Measurements from ENCODE around the gene ROPN1.
"Not testable (repeated sequence)": the region's sequence is repeated elsewhere in the genome, so short reads cannot be mapped to it uniquely, and the experiment has no call there.

DNA sequence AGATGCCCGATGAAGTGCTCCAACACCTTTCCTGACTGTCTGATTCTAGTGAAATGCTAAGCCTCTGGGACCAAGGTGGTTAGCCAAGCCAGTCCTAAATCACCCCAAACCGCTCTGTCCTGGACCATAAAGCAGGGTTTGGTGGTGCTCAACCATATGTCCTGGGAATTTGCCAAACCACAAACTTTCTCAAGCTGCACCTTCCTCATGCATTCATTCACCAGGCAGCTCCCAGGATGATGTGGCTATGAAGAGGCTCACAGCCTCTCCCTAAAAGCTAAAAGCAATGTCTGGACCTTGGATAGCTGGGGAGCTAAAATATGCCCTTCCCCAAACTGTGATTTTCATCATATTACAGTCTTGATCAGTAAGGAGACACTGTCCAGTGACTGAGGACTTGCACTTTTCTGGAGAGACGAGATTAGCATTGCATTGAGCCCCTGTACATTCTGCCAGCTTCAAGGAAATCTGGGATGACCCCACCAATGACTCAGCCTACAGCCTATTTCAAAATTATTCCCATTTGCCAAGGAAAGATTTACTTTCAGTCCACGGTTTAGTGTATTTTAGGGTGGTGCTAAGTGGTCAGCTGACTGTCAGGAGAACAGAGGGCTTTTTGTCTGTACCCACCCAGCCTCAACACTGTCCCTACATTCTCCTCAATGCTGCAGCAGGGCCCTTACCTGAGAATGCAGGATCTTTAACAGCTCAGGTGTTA, 15.6 kb downstream of the ROPN1 start:
- TF ChIP-seq, protein P1, sequence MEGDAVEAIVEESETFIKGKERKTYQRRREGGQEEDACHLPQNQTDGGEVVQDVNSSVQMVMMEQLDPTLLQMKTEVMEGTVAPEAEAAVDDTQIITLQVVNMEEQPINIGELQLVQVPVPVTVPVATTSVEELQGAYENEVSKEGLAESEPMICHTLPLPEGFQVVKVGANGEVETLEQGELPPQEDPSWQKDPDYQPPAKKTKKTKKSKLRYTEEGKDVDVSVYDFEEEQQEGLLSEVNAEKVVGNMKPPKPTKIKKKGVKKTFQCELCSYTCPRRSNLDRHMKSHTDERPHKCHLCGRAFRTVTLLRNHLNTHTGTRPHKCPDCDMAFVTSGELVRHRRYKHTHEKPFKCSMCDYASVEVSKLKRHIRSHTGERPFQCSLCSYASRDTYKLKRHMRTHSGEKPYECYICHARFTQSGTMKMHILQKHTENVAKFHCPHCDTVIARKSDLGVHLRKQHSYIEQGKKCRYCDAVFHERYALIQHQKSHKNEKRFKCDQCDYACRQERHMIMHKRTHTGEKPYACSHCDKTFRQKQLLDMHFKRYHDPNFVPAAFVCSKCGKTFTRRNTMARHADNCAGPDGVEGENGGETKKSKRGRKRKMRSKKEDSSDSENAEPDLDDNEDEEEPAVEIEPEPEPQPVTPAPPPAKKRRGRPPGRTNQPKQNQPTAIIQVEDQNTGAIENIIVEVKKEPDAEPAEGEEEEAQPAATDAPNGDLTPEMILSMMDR (IDR thresholded peaks at IDR 0.05): not testable (repeated sequence)
- not testable (repeated sequence) for TF ChIP-seq POLR2A (IDR thresholded peaks at IDR 0.05)

Measured in Peyer's patch (tissue), 4 donors.